ENCODE measurements around the gene GNAZ.
A peak's percentile ranks its signal among the peaks of the same experiment; 100 is the strongest.
"Not testable (repeated sequence)": the region's sequence is repeated elsewhere in the genome, so short reads cannot be mapped to it uniquely, and the experiment has no call there.

The GNAZ gene

GRCh38 chr22:23132376-23133091 is 62.2 kb downstream of the GNAZ start:
- POLR2A ChIA-PET: no interaction called here
- DNase-seq (ENCODE audit: extremely low spot score): no peak
- TF ChIP-seq CTCF (IDR thresholded peaks at IDR 0.05; ENCODE audit: control extremely low read depth, extremely low read depth, low read depth, missing control alignments): no peak
- CTCF ChIA-PET: interaction anchor here (1.3 to 11.4 kb wide), 4 partner anchors 22 to 283 kb away, joined by 3 to 135 read pairs (median 4); no protein-coding TSS in a partner anchor

- no peak for TF ChIP-seq CTCF (IDR thresholded peaks at IDR 0.05; ENCODE audit: control extremely low read depth, extremely low read depth, low read depth, missing control alignments)
- CTCF ChIA-PET: interaction anchor here (11.4 kb wide), 1 partner anchor 176 kb away, joined by 135 read pairs; no protein-coding TSS in a partner anchor
- POLR2A ChIA-PET: no interaction called here
- DNase-seq (ENCODE audit: extremely low spot score): no peak
Measured at GRCh38 chr22:23133922-23134321, 63.6 kb downstream of the GNAZ start.

GRCh38 chr22:23136991-23137390 is 66.7 kb downstream of the GNAZ start:
- POLR2A ChIA-PET; DNase-seq (ENCODE audit: extremely low spot score): not testable (repeated sequence)
- CTCF ChIA-PET: interaction anchor here (1.0 to 11.4 kb wide), 4 partner anchors 14 to 290 kb away, joined by 3 to 135 read pairs (median 4); no protein-coding TSS in a partner anchor

- TF ChIP-seq CTCF (IDR thresholded peaks at IDR 0.05; ENCODE audit: control extremely low read depth, extremely low read depth, low read depth, missing control alignments): no peak
- no peak for DNase-seq (ENCODE audit: extremely low spot score)
- ChIA-PET CTCF (interaction anchor here (1.0 to 11.4 kb wide), 4 partner anchors 14 to 291 kb away, joined by 3 to 135 read pairs (median 4); no protein-coding TSS in a partner anchor), POLR2A (no interaction called here)
Measured at GRCh38 chr22:23137468-23137867, 67.1 kb downstream of the GNAZ start.

GRCh38 chr22:23137905-23138561 is 67.7 kb downstream of the GNAZ start:
- POLR2A ChIA-PET: no interaction called here
- DNase-seq (ENCODE audit: extremely low spot score): peak; percentile 67
- no peak for TF ChIP-seq CTCF (IDR thresholded peaks at IDR 0.05; ENCODE audit: control extremely low read depth, extremely low read depth, low read depth, missing control alignments)
- CTCF ChIA-PET: interaction anchor here (0.7 to 11.4 kb wide), 7 partner anchors 9 to 254 kb away, joined by 3 to 135 read pairs (median 3); no protein-coding TSS in a partner anchor

GRCh38 chr22:23138584-23139435 is 68.5 kb downstream of the GNAZ start:
- ChIA-PET POLR2A (no interaction called here), CTCF (interaction anchor here (0.7 to 11.4 kb wide), 7 partner anchors 8 to 255 kb away, joined by 3 to 135 read pairs (median 3); no protein-coding TSS in a partner anchor)
- DNase-seq (ENCODE audit: extremely low spot score): no peak
- no peak for TF ChIP-seq CTCF (IDR thresholded peaks at IDR 0.05; ENCODE audit: control extremely low read depth, extremely low read depth, low read depth, missing control alignments)
